SK-N-SH (cell line): ENCODE measurements around the gene RBM20.

ENCODE experiments used
- CTCF ChIP-seq: fragments of 200-600 bp; sonication (generic); IDR thresholded peaks from 2 replicates; pipeline ENCODE4 v1.6.1; 2017; ENCODE audit warnings: antibody characterized with exemption, mild to moderate bottlenecking, moderate library complexity
- EP300 ChIP-seq, 2 experiments: IDR thresholded peaks; 2 replicates each; pipeline versions ENCODE4 v1.4.0 to v1.6.1; 2012; ENCODE audit warnings: borderline replicate concordance in 1 of 2, low read depth in 1 of 2, low read length in 1 of 2
- EZH2phosphoT487 ChIP-seq: fragments of 200-600 bp; sonication (generic); IDR thresholded peaks from 2 replicates; pipeline ENCODE4 v1.6.1; 2017; ENCODE audit warnings: low read depth, mixed run types, mild to moderate bottlenecking, antibody characterized with exemption, moderate library complexity, borderline replicate concordance
- JUND ChIP-seq: IDR thresholded peaks from 2 replicates; pipeline ENCODE4 v1.4.0; 2012
- MXI1 ChIP-seq: IDR thresholded peaks from 2 replicates; pipeline ENCODE4 v1.6.1; 2012; ENCODE audit warnings: mild to moderate bottlenecking, low read depth, low read length, improper control_type of control experiment
- RXRA ChIP-seq: IDR thresholded peaks from 2 replicates; pipeline ENCODE4 v1.4.0; 2012; ENCODE audit warnings: low read depth, mild to moderate bottlenecking, borderline replicate concordance
- TF ChIP-seq, protein P1 (sequence below): IDR thresholded peaks from 2 replicates; pipeline ENCODE4 v1.4.0; 2012; ENCODE audit warnings: low read depth

GRCh38 chr10:110822035-110822711 lies 178.0 kb downstream of the RBM20 start:
- no peak for TF ChIP-seq CTCF
- no peak for TF ChIP-seq EZH2phosphoT487
- no peak for TF ChIP-seq RXRA
- no peak for TF ChIP-seq EP300 (IDR thresholded peaks at IDR 0.05; ENCODE audit: borderline replicate concordance in 1 of 2, low read depth in 1 of 2, low read length in 1 of 2)
- TF ChIP-seq, protein P1, sequence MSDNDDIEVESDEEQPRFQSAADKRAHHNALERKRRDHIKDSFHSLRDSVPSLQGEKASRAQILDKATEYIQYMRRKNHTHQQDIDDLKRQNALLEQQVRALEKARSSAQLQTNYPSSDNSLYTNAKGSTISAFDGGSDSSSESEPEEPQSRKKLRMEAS: no peak
- no peak for TF ChIP-seq JUND
- TF ChIP-seq MXI1: no peak
